ENCODE data around the gene GCK.
A peak's percentile ranks its signal among the peaks of the same experiment; 100 is the strongest.
"Not testable (repeated sequence)": the region's sequence is repeated elsewhere in the genome, so short reads cannot be mapped to it uniquely, and the experiment has no call there.

GCK gene

DNA sequence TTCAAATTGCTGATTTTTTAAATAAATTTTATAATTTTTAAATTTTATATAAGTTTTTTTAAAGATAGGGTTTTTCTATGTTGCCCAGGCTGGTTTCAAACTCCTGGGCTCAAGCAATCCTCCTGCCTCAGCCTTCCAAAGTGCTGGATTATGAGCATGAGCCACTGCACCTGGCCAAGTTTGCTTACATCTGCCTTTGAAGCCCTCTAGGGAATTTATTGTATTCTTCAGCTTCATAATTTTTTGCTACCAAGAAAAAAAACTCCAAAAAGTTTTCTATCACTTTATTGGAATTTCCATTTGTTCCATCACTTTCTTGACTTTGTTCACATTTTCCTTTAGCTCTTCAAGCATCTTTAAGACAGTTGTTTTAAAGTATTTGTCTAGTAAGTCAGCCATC lies 62.1 kb downstream of the GCK start:
- Histone ChIP-seq H3K27ac (ENCODE audit: low read length) (no peak overlapping the region), H3K27me3 (ENCODE audit: insufficient read depth, low read length) (peaks cover 11% of the 10 kb centered on the region; the same call in 1 of the 2 replicates), H3K36me3 (ENCODE audit: insufficient read depth, low read depth, low read length) (no peaks in the 10 kb centered on the region), H3K9ac (ENCODE audit: low read depth, low read length) (no peak overlapping the region), H3K9me3 (ENCODE audit: insufficient read depth, low read depth, low read length) (no peaks in the 10 kb centered on the region), H3K4me3 (ENCODE audit: low read length) (no peak overlapping the region), H3K4me1 (ENCODE audit: insufficient read depth, low read length) (no peaks in the 10 kb centered on the region)

DNA sequence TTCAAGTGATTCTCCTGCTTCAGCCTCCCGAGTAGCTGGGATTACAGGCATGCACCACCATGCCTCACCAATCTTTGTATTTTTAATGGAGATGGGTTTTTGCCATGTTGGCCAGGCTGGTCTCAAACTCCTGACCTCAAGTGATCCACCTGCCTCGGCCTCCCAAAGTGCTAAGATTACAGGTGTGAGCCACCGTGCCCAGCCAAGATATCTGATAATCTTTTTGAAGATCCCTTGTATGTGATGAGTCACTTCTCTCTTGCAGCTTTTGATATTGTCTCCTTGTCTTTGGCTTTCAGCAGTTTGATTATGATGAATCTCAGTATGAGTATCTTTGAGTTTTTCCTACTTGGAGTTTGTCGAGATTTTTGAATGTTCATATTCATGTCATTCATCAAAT lies 62.7 kb downstream of the GCK start:
- not testable (repeated sequence) for H3K36me3 ChIP-seq (ENCODE audit: insufficient read depth, low read depth, low read length); H3K4me1 ChIP-seq (ENCODE audit: insufficient read depth, low read length); H3K9ac ChIP-seq (ENCODE audit: low read depth, low read length); H3K27ac ChIP-seq (ENCODE audit: low read length); H3K27me3 ChIP-seq (ENCODE audit: insufficient read depth, low read length); H3K9me3 ChIP-seq (ENCODE audit: insufficient read depth, low read depth, low read length); H3K4me3 ChIP-seq (ENCODE audit: low read length)

DNA sequence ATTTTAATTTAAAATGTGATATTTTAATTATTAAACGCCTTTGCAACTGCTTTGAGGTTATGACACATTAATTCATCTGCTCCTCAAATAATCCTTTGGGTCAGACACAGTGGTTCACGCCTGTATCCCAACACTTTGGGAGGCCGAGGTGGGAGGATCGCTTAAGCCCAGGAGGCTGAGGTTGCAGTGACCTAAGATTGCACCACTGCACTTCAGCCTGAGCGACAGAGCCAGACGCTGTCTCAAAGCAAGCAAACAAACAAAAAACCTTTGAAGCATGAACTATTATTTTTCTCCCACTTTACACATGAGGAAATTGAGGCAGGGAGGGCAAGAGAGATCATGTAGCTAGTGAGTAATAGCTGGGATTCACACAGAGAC lies 64.4 kb downstream of the GCK start:
- Histone ChIP-seq H3K9ac (ENCODE audit: low read depth, low read length) (no peak overlapping the region), H3K4me1 (ENCODE audit: insufficient read depth, low read length) (no peaks in the 10 kb centered on the region), H3K9me3 (ENCODE audit: insufficient read depth, low read depth, low read length) (no peaks in the 10 kb centered on the region), H3K27ac (ENCODE audit: low read length) (no peak overlapping the region), H3K4me3 (ENCODE audit: low read length) (no peak overlapping the region), H3K36me3 (ENCODE audit: insufficient read depth, low read depth, low read length) (peaks cover 22% of the 10 kb centered on the region), H3K27me3 (ENCODE audit: insufficient read depth, low read length) (peaks cover 8% of the 10 kb centered on the region; the same call in 1 of the 2 replicates)

DNA sequence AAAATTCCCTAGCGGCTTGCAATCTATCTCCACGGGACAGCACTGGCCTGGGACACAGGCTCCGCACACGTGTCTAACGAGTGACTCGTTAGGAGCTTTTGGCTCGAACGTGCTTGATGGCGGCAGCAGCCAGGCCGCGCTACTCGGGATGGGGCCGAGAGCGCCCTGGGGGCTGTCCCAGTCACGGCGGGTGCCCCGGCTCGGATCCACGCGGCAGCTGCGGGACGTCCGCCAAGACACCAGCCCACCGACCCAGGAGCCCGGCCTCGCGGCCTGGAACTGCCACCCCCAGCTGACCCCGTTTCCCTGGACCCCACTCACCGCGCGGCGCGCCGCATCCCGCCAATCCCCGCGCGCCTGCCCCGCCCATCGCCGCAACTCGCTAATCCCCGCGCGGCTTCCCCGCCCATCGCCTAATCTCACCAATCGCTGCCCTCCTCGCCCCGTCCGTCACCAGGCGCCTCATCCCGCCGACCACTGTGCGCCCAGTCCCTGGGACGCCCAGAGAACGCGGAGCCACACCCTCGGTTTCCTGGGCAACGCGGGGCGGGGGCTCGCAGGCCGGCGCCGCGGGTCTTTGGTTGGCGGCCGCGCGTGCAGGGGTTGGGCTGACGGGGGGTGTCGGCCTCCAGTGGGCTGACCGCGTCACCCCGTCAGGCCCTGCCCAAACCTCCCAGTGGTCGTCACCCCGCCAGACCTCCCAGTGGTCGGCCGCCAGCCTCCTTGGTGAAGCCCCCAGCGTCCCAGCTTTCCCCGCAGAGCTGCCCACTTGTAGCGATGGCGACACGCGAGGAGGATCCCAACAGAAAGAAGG lies 65.8 kb downstream of the GCK start, which contains the start of gene POLD2:
TSS of gene POLD2 (minus strand) at position 359 of the 814 bp plus-strand sequence. CDS start 1,495 bp downstream, outside the sequence.
- Histone ChIP-seq H3K4me3 (ENCODE audit: low read length) (peak within 1 kb of the TSS; percentile 77), H3K27ac (ENCODE audit: low read length) (no peak within 1 kb of the TSS), H3K9ac (ENCODE audit: low read depth, low read length) (peak within 1 kb of the TSS; percentile 85), H3K27me3 (ENCODE audit: insufficient read depth, low read length) (peaks cover 8% of the 10 kb centered on the region; the same call in 1 of the 2 replicates), H3K36me3 (ENCODE audit: insufficient read depth, low read depth, low read length) (peaks cover 34% of the 10 kb centered on the region), H3K9me3 (ENCODE audit: insufficient read depth, low read depth, low read length) (no peaks in the 10 kb centered on the region), H3K4me1 (ENCODE audit: insufficient read depth, low read length) (no peaks in the 10 kb centered on the region)

DNA sequence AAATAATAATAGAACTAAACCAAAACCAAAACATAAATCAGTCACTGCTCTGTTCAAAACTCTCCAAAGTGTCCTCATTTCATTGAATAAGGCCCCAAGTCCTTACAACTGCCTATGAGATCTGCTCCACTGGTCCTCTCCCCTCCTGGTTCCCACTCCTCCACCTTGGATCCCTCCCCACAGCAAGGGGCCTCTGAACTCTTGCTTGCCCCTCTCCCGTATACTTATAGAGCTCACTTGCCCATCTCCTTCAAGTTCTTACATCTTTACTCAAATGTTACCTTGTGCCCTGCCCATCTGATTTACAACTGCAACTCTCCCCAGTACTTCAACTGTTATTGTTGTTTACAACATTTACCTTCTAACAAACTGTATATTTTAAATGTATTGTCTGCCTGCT lies 66.7 kb downstream of the GCK start:
- Histone ChIP-seq H3K27ac (ENCODE audit: low read length) (no peak overlapping the region), H3K4me3 (ENCODE audit: low read length) (peak overlapping the region; percentile 77), H3K9me3 (ENCODE audit: insufficient read depth, low read depth, low read length) (no peaks in the 10 kb centered on the region), H3K36me3 (ENCODE audit: insufficient read depth, low read depth, low read length) (peaks cover 43% of the 10 kb centered on the region), H3K27me3 (ENCODE audit: insufficient read depth, low read length) (peaks cover 8% of the 10 kb centered on the region; the same call in 1 of the 2 replicates), H3K4me1 (ENCODE audit: insufficient read depth, low read length) (no peaks in the 10 kb centered on the region), H3K9ac (ENCODE audit: low read depth, low read length) (peak overlapping the region; percentile 85; the same call in 1 of the 2 replicates)

DNA sequence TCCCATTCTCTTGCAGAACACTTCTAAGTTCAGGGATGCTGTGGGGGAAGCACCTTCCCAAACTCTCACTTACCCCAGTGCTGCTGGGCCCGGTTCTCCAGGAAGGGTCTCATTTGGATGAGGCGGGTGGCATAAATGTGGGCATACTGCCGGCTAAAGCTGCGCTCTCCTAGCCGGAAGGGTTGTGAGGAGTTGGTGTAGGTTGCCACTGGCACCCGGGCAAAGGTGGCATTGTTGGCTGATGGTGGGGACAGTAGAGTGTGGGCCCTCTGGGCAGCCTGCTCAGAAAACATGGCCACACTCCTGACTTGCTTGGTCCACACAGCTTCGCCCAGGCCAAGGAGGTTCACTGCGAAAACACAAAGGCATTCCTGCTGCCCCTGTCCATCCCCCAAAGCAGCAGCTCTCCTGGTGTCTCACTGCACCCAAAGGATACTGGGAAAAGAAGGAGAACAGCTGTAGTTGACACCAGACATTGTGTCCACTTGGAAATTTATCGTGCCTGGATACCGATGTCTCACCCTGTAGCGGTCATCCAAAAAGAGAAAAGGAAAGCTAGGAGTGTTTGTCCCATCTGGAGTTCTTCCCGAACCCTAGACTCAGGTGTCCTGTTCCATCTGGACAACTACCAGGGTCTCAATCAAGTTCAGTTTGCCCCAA lies 67.3 kb downstream of the GCK start:
- peaks cover 49% of the 10 kb centered on the region for H3K36me3 ChIP-seq (ENCODE audit: insufficient read depth, low read depth, low read length)
- no peak overlapping the region for H3K9ac ChIP-seq (ENCODE audit: low read depth, low read length)
- H3K27ac ChIP-seq (ENCODE audit: low read length), result no peak overlapping the region
- peaks cover 8% of the 10 kb centered on the region; the same call in 1 of the 2 replicates for H3K27me3 ChIP-seq (ENCODE audit: insufficient read depth, low read length)
- no peaks in the 10 kb centered on the region for H3K4me1 ChIP-seq (ENCODE audit: insufficient read depth, low read length)
- H3K9me3 ChIP-seq (ENCODE audit: insufficient read depth, low read depth, low read length), result no peaks in the 10 kb centered on the region
- peak overlapping the region; percentile 77; the same call in 1 of the 2 replicates for H3K4me3 ChIP-seq (ENCODE audit: low read length)

DNA sequence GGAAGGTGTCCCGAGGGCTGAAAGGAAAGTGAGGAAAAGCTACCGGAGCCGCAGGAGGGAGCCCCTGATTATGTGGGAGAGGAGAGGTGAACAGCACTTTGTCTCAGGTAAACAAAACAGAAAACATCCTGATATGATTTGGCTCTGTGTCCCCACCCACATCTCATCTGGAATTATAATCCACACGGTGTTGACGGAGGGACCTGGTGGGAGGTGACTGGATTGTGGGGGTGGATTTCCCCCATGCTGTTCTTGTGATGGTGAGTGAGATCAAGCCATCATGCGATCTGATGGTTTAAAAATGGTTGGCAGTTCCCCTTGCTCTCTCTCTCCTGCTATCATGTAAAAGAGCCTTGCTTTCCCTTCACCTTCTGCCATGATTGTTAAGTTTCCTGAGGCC lies 68.8 kb downstream of the GCK start:
- Histone ChIP-seq H3K9me3 (ENCODE audit: insufficient read depth, low read depth, low read length) (no peaks in the 10 kb centered on the region), H3K4me3 (ENCODE audit: low read length) (no peak overlapping the region), H3K9ac (ENCODE audit: low read depth, low read length) (no peak overlapping the region), H3K36me3 (ENCODE audit: insufficient read depth, low read depth, low read length) (peaks cover 63% of the 10 kb centered on the region), H3K27me3 (ENCODE audit: insufficient read depth, low read length) (peaks cover 7% of the 10 kb centered on the region; the same call in 1 of the 2 replicates), H3K27ac (ENCODE audit: low read length) (no peak overlapping the region), H3K4me1 (ENCODE audit: insufficient read depth, low read length) (no peaks in the 10 kb centered on the region)

DNA sequence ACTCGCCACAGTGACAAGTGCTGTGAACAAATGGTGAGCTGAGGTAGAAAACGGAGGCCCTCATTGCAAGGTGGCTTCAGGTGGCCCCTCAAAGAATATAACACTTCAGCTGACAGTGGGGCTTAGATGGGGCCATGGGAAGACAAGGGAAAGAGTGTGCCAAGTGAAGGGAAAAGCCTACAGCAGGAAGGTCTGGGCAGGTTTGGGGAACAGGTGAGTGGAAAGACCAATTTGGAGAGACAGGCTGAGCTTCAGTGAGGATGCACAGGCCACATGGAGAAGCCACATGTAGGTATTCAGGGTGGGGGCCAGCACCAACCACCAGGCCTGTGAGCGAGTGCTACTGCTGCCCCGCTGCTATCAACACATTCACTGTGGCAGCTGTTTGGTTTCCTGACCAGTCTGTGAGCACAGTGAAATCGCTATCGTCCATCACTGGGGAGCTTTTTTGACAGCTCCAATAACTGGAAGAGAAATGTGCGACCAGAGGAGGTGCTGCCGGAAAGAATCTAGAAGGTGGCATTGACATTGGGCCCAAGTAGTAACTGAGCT lies 69.3 kb downstream of the GCK start:
- peaks cover 68% of the 10 kb centered on the region for H3K36me3 ChIP-seq (ENCODE audit: insufficient read depth, low read depth, low read length)
- H3K9ac ChIP-seq (ENCODE audit: low read depth, low read length), result no peak overlapping the region

DNA sequence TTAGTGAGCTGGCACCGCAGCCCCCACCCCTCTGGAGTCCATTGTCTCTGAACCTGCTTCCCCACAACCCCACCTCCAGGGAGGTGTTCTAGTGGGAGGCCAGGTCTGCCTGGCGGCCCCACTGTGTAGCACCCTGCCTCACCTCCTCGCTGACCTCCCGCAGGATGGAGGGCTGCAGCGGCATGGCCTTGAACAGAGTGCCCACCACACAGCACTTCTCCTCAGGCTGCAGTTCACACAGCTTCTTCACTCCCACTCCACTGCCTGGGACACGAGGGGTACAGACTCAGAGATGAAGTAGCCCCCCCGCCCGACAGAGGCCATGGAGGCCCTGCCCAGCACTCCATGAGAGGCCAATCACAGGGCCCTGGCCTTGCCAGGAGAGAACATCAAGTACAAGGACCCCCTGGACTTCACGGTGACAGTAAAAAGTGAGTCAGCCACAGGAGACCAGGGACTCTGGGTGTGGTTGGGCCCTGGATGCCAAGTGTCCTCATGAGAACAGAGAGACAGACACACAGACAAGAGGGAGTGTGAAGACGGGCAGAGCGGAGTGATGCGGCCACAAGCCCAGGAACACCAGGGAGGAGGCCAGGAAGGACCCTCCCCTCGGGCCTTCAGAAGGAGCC lies 71.3 kb downstream of the GCK start:
- Histone ChIP-seq H3K4me3 (ENCODE audit: low read length) (no peak overlapping the region), H3K36me3 (ENCODE audit: insufficient read depth, low read depth, low read length) (peaks cover 79% of the 10 kb centered on the region), H3K27ac (ENCODE audit: low read length) (no peak overlapping the region), H3K27me3 (ENCODE audit: insufficient read depth, low read length) (no peaks in the 10 kb centered on the region), H3K9me3 (ENCODE audit: insufficient read depth, low read depth, low read length) (no peaks in the 10 kb centered on the region), H3K4me1 (ENCODE audit: insufficient read depth, low read length) (no peaks in the 10 kb centered on the region), H3K9ac (ENCODE audit: low read depth, low read length) (no peak overlapping the region)

More for the DNA sequence above, 69.3 kb downstream of the GCK start:
- Histone ChIP-seq H3K27me3 (ENCODE audit: insufficient read depth, low read length) (peaks cover 2% of the 10 kb centered on the region; the same call in 1 of the 2 replicates), H3K27ac (ENCODE audit: low read length) (no peak overlapping the region), H3K4me1 (ENCODE audit: insufficient read depth, low read length) (no peaks in the 10 kb centered on the region), H3K4me3 (ENCODE audit: low read length) (no peak overlapping the region), H3K9me3 (ENCODE audit: insufficient read depth, low read depth, low read length) (no peaks in the 10 kb centered on the region)

DNA sequence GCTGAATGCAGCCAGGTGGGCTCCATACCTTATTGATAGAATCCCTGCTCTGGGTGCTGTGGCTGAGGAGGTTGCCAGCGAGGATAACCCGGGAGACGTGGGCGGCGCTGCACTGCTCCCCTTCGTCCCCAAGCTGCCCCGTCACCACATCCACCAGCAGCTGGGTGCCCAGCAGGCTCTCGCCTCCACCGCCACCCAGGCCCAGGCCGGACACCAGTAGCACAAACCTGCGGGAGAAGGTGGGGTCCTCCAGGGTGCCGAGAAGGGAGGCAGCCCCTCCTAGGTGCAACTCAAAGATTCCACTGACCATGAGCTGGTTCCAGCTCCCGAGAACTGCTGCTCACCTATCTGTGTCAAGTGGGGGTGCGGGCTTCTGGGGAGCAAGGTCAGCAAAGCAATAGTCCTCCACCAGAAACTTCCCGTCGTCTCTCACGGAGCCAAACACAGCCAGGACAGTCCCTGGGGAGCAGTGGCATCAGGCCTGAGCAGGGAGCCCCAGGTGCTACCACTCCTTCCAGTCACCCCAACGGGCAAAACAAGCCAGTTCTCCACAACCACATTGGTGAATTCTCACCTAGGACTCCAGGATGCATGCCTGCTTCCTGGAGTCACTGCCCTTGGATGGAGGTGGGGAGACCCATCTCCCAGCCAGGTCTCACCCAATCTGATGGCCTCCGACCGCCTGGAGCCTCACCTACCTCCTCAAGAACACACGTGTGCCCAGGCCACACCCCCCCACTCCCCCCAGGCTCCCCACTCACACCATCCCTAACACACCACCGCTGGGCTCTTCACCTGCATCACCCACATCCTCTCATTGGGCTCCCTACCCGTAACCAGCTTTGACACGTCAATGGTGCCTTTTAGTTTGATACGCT lies 72.2 kb downstream of the GCK start:
- no peak overlapping the region for H3K9ac ChIP-seq (ENCODE audit: low read depth, low read length)
- H3K36me3 ChIP-seq (ENCODE audit: insufficient read depth, low read depth, low read length), result peaks cover 79% of the 10 kb centered on the region

More for the DNA sequence above, 72.2 kb downstream of the GCK start:
- Histone ChIP-seq H3K4me3 (ENCODE audit: low read length) (no peak overlapping the region), H3K27ac (ENCODE audit: low read length) (no peak overlapping the region), H3K4me1 (ENCODE audit: insufficient read depth, low read length) (no peaks in the 10 kb centered on the region), H3K9me3 (ENCODE audit: insufficient read depth, low read depth, low read length) (no peaks in the 10 kb centered on the region), H3K27me3 (ENCODE audit: insufficient read depth, low read length) (no peaks in the 10 kb centered on the region)
